CD14-positive monocyte (primary cell): ENCODE measurements around the gene ATP6V1G1. TPM values are rescaled to one million over a fixed set of nuclear protein-coding genes. Genes with fewer than 3 reads are reported as not detected.

Source experiments
- DNase-seq, 3 donors: peaks; one replicate each; pipeline ENCODE4 v3.0.0-alpha.2; 2011 to 2022
- H2AFZ ChIP-seq: 2 replicates; pipeline ENCODE4 v1.6.0; 2012; ENCODE audit warnings: mild to moderate bottlenecking, low read depth, low read length, inconsistent platforms; ENCODE audit not compliant: insufficient read depth, poor library complexity, severe bottlenecking
- H3K27ac ChIP-seq, 2 donors: 1 replicate in 1 of 2; 2 replicates in 1 of 2; pipeline ENCODE4 v1.5.1; 2012 to 2013; ENCODE audit warnings: low read length in 2 of 2, control low read depth in 1 of 2, inconsistent platforms in 1 of 2, low read depth in 1 of 2, mild to moderate bottlenecking in 1 of 2
- H3K27me3 ChIP-seq, 2 donors: one replicate each; pipeline versions ENCODE4 v1.6.0 to v1.6.1; 2011 to 2013; ENCODE audit warnings: low read length in 2 of 2; ENCODE audit not compliant: control insufficient read depth in 2 of 2, insufficient read depth in 2 of 2
- H3K36me3 ChIP-seq, 2 donors: replicated peaks in 1 of 2; 1 replicate in 1 of 2; 2 replicates in 1 of 2; pipeline versions ENCODE4 v1.5.1 to v1.6.1; 2012 to 2013; ENCODE audit warnings: low read length in 2 of 2, control low read depth in 1 of 2, inconsistent platforms in 1 of 2, mild to moderate bottlenecking in 1 of 2; ENCODE audit not compliant: insufficient read depth in 2 of 2, control insufficient read depth in 1 of 2
- H3K4me1 ChIP-seq, 2 donors: 1 replicate in 1 of 2; 2 replicates in 1 of 2; pipeline versions ENCODE4 v1.5.1 to v1.6.1; 2012 to 2013; ENCODE audit warnings: low read length in 2 of 2, control low read depth in 1 of 2, inconsistent platforms in 1 of 2, mild to moderate bottlenecking in 1 of 2, moderate library complexity in 1 of 2; ENCODE audit not compliant: insufficient read depth in 2 of 2, control insufficient read depth in 1 of 2
- H3K4me2 ChIP-seq: replicated peaks from 2 replicates; pipeline ENCODE3; 2012; ENCODE audit warnings: low read length, moderate library complexity, mild to moderate bottlenecking; ENCODE audit not compliant: poor library complexity, severe bottlenecking; ENCODE audit errors: extremely low read depth
- H3K4me3 ChIP-seq, 3 experiments: fragments of 200-600 bp in 1 of 3; sonication (generic) in 1 of 3; replicated peaks in 1 of 3; 1 replicate in 2 of 3; 2 replicates in 1 of 3; pipeline ENCODE4 v1.5.1; 2011 to 2013; ENCODE audit warnings: low read length in 3 of 3, mild to moderate bottlenecking in 3 of 3, control low read depth in 2 of 3, low read depth in 2 of 3, inconsistent platforms in 1 of 3, moderate library complexity in 1 of 3
- H3K79me2 ChIP-seq: 2 replicates; pipeline ENCODE4 v1.6.0; 2012; ENCODE audit warnings: mild to moderate bottlenecking, control low read depth, inconsistent platforms, low read length, moderate library complexity; ENCODE audit not compliant: insufficient read depth
- H3K9ac ChIP-seq: 2 replicates; pipeline ENCODE4 v1.6.0; 2017; ENCODE audit warnings: low read length, mild to moderate bottlenecking; ENCODE audit not compliant: insufficient read depth, poor library complexity, severe bottlenecking
- H3K9me3 ChIP-seq, 2 donors: replicated peaks in 1 of 2; 1 replicate in 1 of 2; 2 replicates in 1 of 2; pipeline versions ENCODE4 v1.5.1 to v1.6.1; 2012 to 2013; ENCODE audit warnings: low read length in 2 of 2, control low read depth in 1 of 2; ENCODE audit not compliant: control insufficient read depth in 1 of 2, insufficient read depth in 1 of 2
- H4K20me1 ChIP-seq: 2 replicates; pipeline ENCODE4 v1.6.0; 2012; ENCODE audit warnings: mild to moderate bottlenecking, low read length, control low read depth, moderate library complexity; ENCODE audit not compliant: insufficient read depth
- H3K27ac Mint-ChIP-seq, 7 donors: one replicate each; pipeline ENCODE4 v1.8.0; 2020; ENCODE audit warnings: mild to moderate bottlenecking in 7 of 7, mixed read lengths in 7 of 7, moderate library complexity in 6 of 7, inconsistent platforms in 2 of 7
- H3K27me3 Mint-ChIP-seq, 3 donors: one replicate each; pipeline ENCODE4 v1.8.0; 2021 to 2022; ENCODE audit warnings: low read depth in 3 of 3, mild to moderate bottlenecking in 3 of 3, mixed read lengths in 3 of 3, moderate library complexity in 3 of 3, inconsistent platforms in 1 of 3
- H3K36me3 Mint-ChIP-seq, 2 donors: one replicate each; pipeline ENCODE4 v1.8.0; 2020; ENCODE audit warnings: mixed read lengths in 2 of 2, inconsistent platforms in 1 of 2, mild to moderate bottlenecking in 1 of 2
- H3K4me1 Mint-ChIP-seq: one replicate; pipeline ENCODE4 v1.8.0; 2020; ENCODE audit warnings: mild to moderate bottlenecking, mixed read lengths
- H3K4me3 Mint-ChIP-seq, 2 donors: one replicate each; pipeline ENCODE4 v1.8.0; 2020; ENCODE audit warnings: mild to moderate bottlenecking in 2 of 2, mixed read lengths in 2 of 2, moderate library complexity in 1 of 2
- H3K9me3 Mint-ChIP-seq, 7 donors: one replicate each; pipeline ENCODE4 v1.8.0; 2020 to 2022; ENCODE audit warnings: mixed read lengths in 7 of 7, mild to moderate bottlenecking in 6 of 7, moderate library complexity in 6 of 7, inconsistent platforms in 2 of 7
- CTCF ChIP-seq: fragments of 200-600 bp; IDR thresholded peaks from one replicate; pipeline ENCODE4 v1.8.0; 2022; ENCODE audit warnings: antibody characterized with exemption, mild to moderate bottlenecking
- WGBS: methylation state at CpG from one replicate; pipeline ENCODE4 v1.1.5; 2013; ENCODE audit warnings: missing lambda C conversion rate; ENCODE audit not compliant: insufficient coverage; 5-methylcytosine and 5-hydroxymethylcytosine counted together
- intact Hi-C, 2 donors: fragments of 100-400 bp; cut with micrococcal nuclease; formaldehyde crosslinking; loops; one replicate each; pipeline versions ENCODE4 v1.15.0 to v1.15.1; 2023
- polyA plus RNA-seq, 3 donors: library from polyadenylated mRNA; depleted of rRNA in 1 of 3; unstranded in 2 of 3; stranded (reverse) in 1 of 3; fragments of 300-500 nt in 2 of 3; fragments of >200 nt in 1 of 3; fragmentation: Illumina TruSeq in 2 of 3; gene quantifications; 1 replicate in 2 of 3; 2 replicates in 1 of 3; pipeline ENCODE4 v1.2.3, GENCODE V29; 2012 to 2021

The ATP6V1G1 gene
- polyA plus RNA-seq, 3 donors: 146 to 226 (median 214) TPM

- Mint-ChIP-seq H3K4me3 (no peak overlapping the region), H3K27ac (no peak overlapping the region), H3K9me3 (no peaks in the 10 kb centered on the region), H3K27me3 (peaks cover 0 to 2% (median 1%) of the 10 kb centered on the region in 3 donors), H3K36me3 (no peaks in the 10 kb centered on the region), H3K4me1 (peaks cover 13% of the 10 kb centered on the region)
- no peaks in the 10 kb centered on the region for H4K20me1 ChIP-seq
- TF ChIP-seq CTCF: no peak
- H3K4me1 ChIP-seq: no peaks in the 10 kb centered on the region
- intact Hi-C loops: no loop called here
- H3K9me3 ChIP-seq: no peaks in the 10 kb centered on the region
- no peak overlapping the region for H3K4me3 ChIP-seq
- no peak overlapping the region for H3K4me2 ChIP-seq
- no peaks in the 10 kb centered on the region for H3K79me2 ChIP-seq
- no peaks in the 10 kb centered on the region for H3K27me3 ChIP-seq
- no peak overlapping the region for H3K27ac ChIP-seq
- no peak for DNase-seq
- H2AFZ ChIP-seq: no peak overlapping the region
- WGBS: 94% methylated on average over 2 of the region's 2 CpGs
- H3K36me3 ChIP-seq: no peaks in the 10 kb centered on the region
- no peak overlapping the region for H3K9ac ChIP-seq
These were observed 6.9 kb upstream of the ATP6V1G1 start for GRCh38 chr9:114580609-114581193.

DNA sequence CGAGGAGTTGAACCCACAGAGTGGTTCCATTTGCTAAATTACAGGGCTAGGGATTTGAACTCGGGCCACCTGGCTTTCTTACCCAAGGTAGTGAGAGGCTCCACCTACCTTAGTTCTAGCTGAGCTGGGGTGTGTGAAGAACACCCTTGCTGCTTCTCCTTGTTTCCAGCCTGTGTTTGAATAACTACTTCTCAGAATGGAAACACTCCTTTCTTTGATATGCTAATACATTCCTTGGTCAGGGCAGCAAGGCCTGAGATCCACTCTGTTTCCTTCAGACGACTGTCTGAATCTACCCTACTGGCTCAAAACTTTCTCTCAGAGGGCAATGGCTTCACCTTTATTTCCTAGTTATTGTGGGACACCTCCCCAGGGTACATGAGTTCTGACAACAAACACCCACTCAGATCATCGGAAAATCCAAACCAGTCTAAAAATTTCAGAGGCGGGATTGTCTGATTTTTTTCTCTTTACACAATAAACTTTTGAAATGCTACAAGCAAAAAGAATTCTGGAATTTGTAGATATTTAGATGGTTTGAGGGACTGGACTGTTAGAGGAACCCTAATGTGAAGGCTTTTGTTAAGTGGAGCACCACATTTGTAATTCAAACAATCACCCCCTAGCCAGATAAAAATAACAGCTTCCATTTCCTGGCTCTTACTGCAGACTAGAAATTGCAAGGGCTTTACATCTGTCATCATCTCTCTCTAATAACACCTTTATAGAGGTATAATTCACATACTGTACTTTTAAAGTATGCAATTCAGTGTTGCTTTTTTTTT lies 4.0 kb upstream of the ATP6V1G1 start:
- Histone ChIP-seq H3K79me2 (peaks cover 11% of the 10 kb centered on the region), H3K4me1 (peaks cover 8 to 17% of the 10 kb centered on the region in 2 donors), H3K9ac (no peak overlapping the region), H3K27ac (no peak overlapping the region), H3K27me3 (no peaks in the 10 kb centered on the region), H4K20me1 (peaks cover 4% of the 10 kb centered on the region), H3K36me3 (no peaks in the 10 kb centered on the region), H3K4me2 (no peak overlapping the region), H3K9me3 (no peaks in the 10 kb centered on the region), H2AFZ (no peak overlapping the region), H3K4me3 (no peak overlapping the region)
- H3K36me3 Mint-ChIP-seq: no peaks in the 10 kb centered on the region
- TF ChIP-seq CTCF: no peak
- DNase-seq: no peak
- H3K9me3 Mint-ChIP-seq: peaks cover 0 to 5% (median 0%) of the 10 kb centered on the region in 7 donors
- peaks cover 10% of the 10 kb centered on the region for H3K4me1 Mint-ChIP-seq
- no peak overlapping the region for H3K4me3 Mint-ChIP-seq
- H3K27me3 Mint-ChIP-seq: peaks cover 0 to 2% (median 0%) of the 10 kb centered on the region in 3 donors
- 82% methylated on average over 2 of the region's 5 CpGs for WGBS
- intact Hi-C loops: no loop called here
- peak overlapping the region in 1 of 7 donors; percentile 72 for H3K27ac Mint-ChIP-seq
